Activated naive CD4-positive, alpha-beta T cell treated with anti-CD3 and anti-CD28 coated beads, Interleukin-2, amount 50 U/mL, for 24 hours (primary cell): Measurements from ENCODE around the gene OR2AT4.

Experiments used
- H3K27ac Mint-ChIP-seq: one replicate; pipeline ENCODE4 v1.8.0; 2021; ENCODE audit warnings: mild to moderate bottlenecking, mixed read lengths
- H3K27me3 Mint-ChIP-seq: one replicate; pipeline ENCODE4 v1.8.0; 2021; ENCODE audit warnings: mixed read lengths
- H3K36me3 Mint-ChIP-seq: one replicate; pipeline ENCODE4 v1.8.0; 2021; ENCODE audit warnings: mixed read lengths
- H3K4me1 Mint-ChIP-seq: one replicate; pipeline ENCODE4 v1.8.0; 2021; ENCODE audit warnings: mixed read lengths
- H3K4me3 Mint-ChIP-seq: one replicate; pipeline ENCODE4 v1.8.0; 2021; ENCODE audit warnings: mild to moderate bottlenecking, mixed read lengths
- H3K9me3 Mint-ChIP-seq: one replicate; pipeline ENCODE4 v1.8.0; 2021; ENCODE audit warnings: mixed read lengths

OR2AT4 gene

DNA sequence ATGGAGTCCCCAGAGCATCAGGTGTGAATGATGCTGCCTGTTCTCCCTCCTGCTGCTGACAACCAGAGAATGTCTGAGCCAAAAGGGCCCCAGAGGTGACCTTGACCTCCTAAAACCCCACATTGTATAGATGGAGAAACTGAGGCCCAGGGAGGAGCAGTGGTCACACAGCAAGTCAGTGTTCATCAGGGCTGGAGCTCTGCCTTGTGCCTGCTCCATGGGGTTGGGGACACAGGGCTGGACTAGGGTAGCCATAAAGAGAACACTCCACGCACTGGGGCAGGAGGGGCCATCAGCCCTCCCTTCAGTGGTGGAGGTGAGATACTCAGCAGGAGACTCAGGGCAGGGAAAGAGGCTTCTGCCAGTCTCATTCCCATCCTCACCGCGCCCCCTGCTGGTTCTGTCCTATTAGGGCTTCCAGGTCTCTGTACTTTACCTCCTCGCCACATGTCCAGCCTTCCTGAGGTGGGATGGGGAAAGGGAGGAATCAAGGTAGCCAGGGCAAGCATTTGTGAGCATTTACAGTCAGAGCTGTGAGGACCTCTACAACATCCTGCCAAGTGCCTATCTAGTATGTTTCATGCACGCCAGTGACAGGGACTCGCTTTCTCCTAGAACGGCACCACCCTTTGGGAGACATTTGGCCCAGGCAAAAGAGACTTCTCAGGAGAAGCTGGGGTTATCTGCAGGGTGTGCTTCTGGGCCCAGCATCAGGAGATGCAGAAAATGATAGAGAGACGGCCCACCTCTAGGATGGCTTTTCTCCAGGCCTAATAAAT is 64.7 kb downstream of the OR2AT4 start:
- no peak overlapping the region for H3K4me3 Mint-ChIP-seq
- H3K27ac Mint-ChIP-seq: no peak overlapping the region
- H3K4me1 Mint-ChIP-seq: peaks cover 3% of the 10 kb centered on the region
- H3K9me3 Mint-ChIP-seq: no peaks in the 10 kb centered on the region
- H3K27me3 Mint-ChIP-seq: peaks cover 1% of the 10 kb centered on the region
- H3K36me3 Mint-ChIP-seq: no peaks in the 10 kb centered on the region
